Measurements from ENCODE around the gene TMEM163. TPM values are rescaled to one million over a fixed set of nuclear protein-coding genes. Genes with fewer than 3 reads are reported as not detected.

TMEM163 gene
- total and polyA plus RNA-seq, 12 donors = 0.16 to 1.7 (median 0.37) TPM

- H3K4me1 ChIP-seq = no peaks in the 10 kb centered on the region
- no peak overlapping the region for H3K4me3 ChIP-seq
- WGBS, 2 donors = 92 to 96% methylated on average over 3 of the region's 3 CpGs
- no peak for TF ChIP-seq CTCF (IDR thresholded peaks at IDR 0.05)
- H3K27ac ChIP-seq = no peak overlapping the region
- no peaks in the 10 kb centered on the region for H3K36me3 ChIP-seq
- DNase-seq = no peak
- intact Hi-C loops (cut with DNase I) = no loop called here
- ATAC-seq = no peak
- H3K9me3 ChIP-seq = no peaks in the 10 kb centered on the region
- H3K27me3 ChIP-seq = peaks cover 0 to under 1% (median 0%) of the 10 kb centered on the region in 7 donors
These were observed 88.2 kb downstream of the TMEM163 start for GRCh38 chr2:134630504-134631159.

- 84 to 90% methylated on average over 3 of the region's 3 CpGs for WGBS, 2 donors
- Histone ChIP-seq H3K27me3 (no peaks in the 10 kb centered on the region), H3K9me3 (no peaks in the 10 kb centered on the region), H3K36me3 (no peaks in the 10 kb centered on the region), H3K27ac (no peak overlapping the region), H3K4me3 (no peak overlapping the region), H3K4me1 (no peaks in the 10 kb centered on the region)
- DNase-seq (no peak), ATAC-seq (no peak)
- TF ChIP-seq CTCF (IDR thresholded peaks at IDR 0.05) = no peak
- intact Hi-C loops (cut with DNase I) = no loop called here
These were observed 90.3 kb downstream of the TMEM163 start for GRCh38 chr2:134628453-134628852.

- Histone ChIP-seq H3K9me3 (no peaks in the 10 kb centered on the region), H3K27ac (no peak overlapping the region), H3K36me3 (no peaks in the 10 kb centered on the region), H3K4me3 (no peak overlapping the region), H3K27me3 (no peaks in the 10 kb centered on the region), H3K4me1 (no peaks in the 10 kb centered on the region)
- 77 to 83% methylated on average over 4 of the region's 4 CpGs for WGBS, 2 donors
- ATAC-seq = no peak
- intact Hi-C loops (cut with DNase I) = no loop called here
- TF ChIP-seq CTCF (IDR thresholded peaks at IDR 0.05) = no peak
- no peak for DNase-seq
These were observed 92.0 kb downstream of the TMEM163 start for GRCh38 chr2:134626781-134627180.

GRCh38 chr2:134625311-134625710, 93.5 kb downstream of the TMEM163 start:
- no peak for ATAC-seq
- Histone ChIP-seq H3K4me1 (no peaks in the 10 kb centered on the region), H3K4me3 (no peak overlapping the region), H3K27me3 (no peaks in the 10 kb centered on the region), H3K36me3 (no peaks in the 10 kb centered on the region), H3K27ac (no peak overlapping the region), H3K9me3 (peaks cover 0 to 1% (median 0%) of the 10 kb centered on the region in 11 donors)
- TF ChIP-seq CTCF (IDR thresholded peaks at IDR 0.05) = no peak
- intact Hi-C loops (cut with DNase I) = no loop called here
- 91 to 94% methylated on average over 4 of the region's 4 CpGs for WGBS, 2 donors
- DNase-seq = no peak

Data from heart right ventricle (tissue), 16 donors.